ENCODE data around the gene SHISA5. TPM values are rescaled to one million over a fixed set of nuclear protein-coding genes. Genes with fewer than 3 reads are reported as not detected.

Gene SHISA5
- polyA plus RNA-seq, 3 donors, result 147 to 266 (median 242) TPM

- Mint-ChIP-seq H3K4me3 (peak overlapping the region in 1 of 2 donors; percentile 12), H3K36me3 (peaks cover 16% of the 10 kb centered on the region in 2 donors), H3K27me3 (ENCODE audit: low read depth in 3 of 3) (peaks cover 0 to 1% (median 0%) of the 10 kb centered on the region in 3 donors), H3K4me1 (peaks cover 71% of the 10 kb centered on the region), H3K27ac (peak overlapping the region in 3 of 7 donors; percentile 28 to 72 (median 63)), H3K9me3 (no peaks in the 10 kb centered on the region)
- peaks cover 21% of the 10 kb centered on the region for H3K79me2 ChIP-seq (ENCODE audit: insufficient read depth, low read length)
- H3K27me3 ChIP-seq (ENCODE audit: control insufficient read depth in 2 of 2, insufficient read depth in 2 of 2, low read length in 2 of 2), result no peaks in the 10 kb centered on the region
- H3K4me3 ChIP-seq (replicated peaks in 1 of 3; ENCODE audit: low read depth in 2 of 3, low read length in 3 of 3), result peak overlapping the region in 1 of 3 experiments; percentile 93
- H3K27ac ChIP-seq (ENCODE audit: low read depth in 1 of 2, low read length in 2 of 2), result no peak overlapping the region
- peaks cover 43 to 57% of the 10 kb centered on the region in 2 donors for H3K4me1 ChIP-seq (ENCODE audit: control insufficient read depth in 1 of 2, insufficient read depth in 2 of 2, low read length in 2 of 2)
- H3K4me2 ChIP-seq (replicated peaks; ENCODE audit: extremely low read depth, low read length, poor library complexity, severe bottlenecking), result peak overlapping the region; percentile 99
- peaks cover 31% of the 10 kb centered on the region for H4K20me1 ChIP-seq (ENCODE audit: insufficient read depth, low read length)
- H3K9ac ChIP-seq (ENCODE audit: insufficient read depth, low read length, poor library complexity, severe bottlenecking), result peak overlapping the region; percentile 89
- no peak overlapping the region for H2AFZ ChIP-seq (ENCODE audit: insufficient read depth, low read depth, low read length, poor library complexity, severe bottlenecking)
- H3K9me3 ChIP-seq (replicated peaks in 1 of 2; ENCODE audit: control insufficient read depth in 1 of 2, insufficient read depth in 1 of 2, low read length in 2 of 2), result no peaks in the 10 kb centered on the region
- no peak for DNase-seq
- intact Hi-C loops (cut with micrococcal nuclease), result no loop called here
- no peak for TF ChIP-seq CTCF (IDR thresholded peaks at IDR 0.05)
- 100% methylated on average over 1 of the region's 2 CpGs for WGBS (ENCODE audit: insufficient coverage)
- H3K36me3 ChIP-seq (replicated peaks in 1 of 2; ENCODE audit: control insufficient read depth in 1 of 2, insufficient read depth in 2 of 2, low read length in 2 of 2), result peaks cover 0 to 14% of the 10 kb centered on the region in 2 donors
These were observed 1.2 kb upstream of the SHISA5 start for GRCh38 chr3:48505146-48505545.

- DNase-seq, result peak in 1 of 3 donors; percentile 11
- TF ChIP-seq CTCF (IDR thresholded peaks at IDR 0.05), result no peak
- Mint-ChIP-seq H3K36me3 (peaks cover 24 to 27% of the 10 kb centered on the region in 2 donors), H3K27ac (peak overlapping the region; percentile 68 to 90 (median 79)), H3K27me3 (ENCODE audit: low read depth in 3 of 3) (peaks cover 0 to 1% (median 0%) of the 10 kb centered on the region in 3 donors), H3K4me1 (peaks cover 63% of the 10 kb centered on the region), H3K4me3 (peak overlapping the region; percentile 89 to 90), H3K9me3 (peaks cover 1 to 6% (median 3%) of the 10 kb centered on the region in 7 donors)
- Histone ChIP-seq H3K27ac (ENCODE audit: low read depth in 1 of 2, low read length in 2 of 2) (peak overlapping the region; percentile 50 to 89), H3K4me1 (ENCODE audit: control insufficient read depth in 1 of 2, insufficient read depth in 2 of 2, low read length in 2 of 2) (peaks cover 38 to 49% of the 10 kb centered on the region in 2 donors), H2AFZ (ENCODE audit: insufficient read depth, low read depth, low read length, poor library complexity, severe bottlenecking) (peak overlapping the region; percentile 90), H3K36me3 (replicated peaks in 1 of 2; ENCODE audit: control insufficient read depth in 1 of 2, insufficient read depth in 2 of 2, low read length in 2 of 2) (peaks cover 0 to 29% of the 10 kb centered on the region in 2 donors), H3K79me2 (ENCODE audit: insufficient read depth, low read length) (peaks cover 21% of the 10 kb centered on the region), H4K20me1 (ENCODE audit: insufficient read depth, low read length) (peaks cover 36% of the 10 kb centered on the region), H3K9me3 (replicated peaks in 1 of 2; ENCODE audit: control insufficient read depth in 1 of 2, insufficient read depth in 1 of 2, low read length in 2 of 2) (peaks cover 2 to 3% of the 10 kb centered on the region in 2 donors), H3K9ac (ENCODE audit: insufficient read depth, low read length, poor library complexity, severe bottlenecking) (peak overlapping the region; percentile 89), H3K4me3 (replicated peaks in 1 of 3; ENCODE audit: low read depth in 2 of 3, low read length in 3 of 3) (peak overlapping the region; percentile 84 to 93 (median 87)), H3K27me3 (ENCODE audit: control insufficient read depth in 2 of 2, insufficient read depth in 2 of 2, low read length in 2 of 2) (no peaks in the 10 kb centered on the region), H3K4me2 (replicated peaks; ENCODE audit: extremely low read depth, low read length, poor library complexity, severe bottlenecking) (peak overlapping the region; percentile 99)
- 11% methylated on average over 23 of the region's 26 CpGs for WGBS (ENCODE audit: insufficient coverage)
- intact Hi-C loops (cut with micrococcal nuclease), result no loop called here
These were observed 448 bp downstream of the SHISA5 start for GRCh38 chr3:48503401-48504050.

Measured in CD14-positive monocyte (primary cell).